Endothelial cell of umbilical vein (primary cell): Measurements from ENCODE around the gene ACP5. TPM values are rescaled to one million over a fixed set of nuclear protein-coding genes. Genes with fewer than 3 reads are reported as not detected.

Experiments
- BruUV-seq: library from RNA; stranded (reverse); fragments of 400-500 nt; replicated peaks from 2 replicates; lab custom pipeline; 2021; lab: Mats Ljungman, UMichigan
- CTCF ChIA-PET: fragments of 300-600, 350-600 bp; sonication (Branson Sonifier 250); formaldehyde crosslinking; loops from one replicate; lab custom pipeline; 2021; ENCODE audit warnings: antibody characterized with exemption, inconsistent platforms; lab: Charles Lee
- POLR2A ChIA-PET: fragments of 300-600, 350-600 bp; sonication (Branson Sonifier 250); formaldehyde crosslinking; loops from one replicate; lab custom pipeline; 2021; ENCODE audit warnings: antibody characterized with exemption, inconsistent platforms; lab: Charles Lee
- DNase-seq: peaks from one replicate; pipeline ENCODE4 v3.0.0-alpha.2; 2011; ENCODE audit warnings: low read depth, low spot score
- FAIRE-seq: peaks from 2 replicates; lab custom pipeline; 2011; peaks lifted over from hg19 to GRCh38; lab: Jason Lieb, UNC
- H2AFZ ChIP-seq: 2 replicates; pipeline ENCODE4 v1.6.0; 2012; ENCODE audit warnings: low read depth, low read length, control low read depth, inconsistent platforms
- H3K27ac ChIP-seq: 2 replicates; pipeline ENCODE4 v1.5.1; 2011; ENCODE audit warnings: low read depth, mild to moderate bottlenecking, control low read depth, low read length, moderate library complexity; ENCODE audit not compliant: insufficient read depth
- H3K27me3 ChIP-seq, 2 experiments: 2 replicates each; pipeline versions ENCODE4 v1.6.0 to v1.6.1; 2011; ENCODE audit warnings: low read length in 2 of 2, mixed read lengths in 1 of 2; ENCODE audit not compliant: control insufficient read depth in 2 of 2, insufficient read depth in 2 of 2
- H3K36me3 ChIP-seq, 2 experiments: 2 replicates in 1 of 2; 3 replicates in 1 of 2; pipeline ENCODE4 v1.5.1; 2011; ENCODE audit warnings: low read length in 2 of 2, mild to moderate bottlenecking in 1 of 2, moderate library complexity in 1 of 2; ENCODE audit not compliant: control insufficient read depth in 2 of 2, insufficient read depth in 2 of 2; ENCODE audit errors: extremely low read depth in 1 of 2
- H3K4me1 ChIP-seq: 3 replicates; pipeline ENCODE4 v1.5.1; 2011; ENCODE audit warnings: mild to moderate bottlenecking, low read length; ENCODE audit not compliant: control insufficient read depth, insufficient read depth; ENCODE audit errors: extremely low read depth
- H3K4me2 ChIP-seq: 2 replicates; pipeline ENCODE4 v1.6.1; 2011; ENCODE audit warnings: low read length, control low read depth, mixed read lengths; ENCODE audit not compliant: insufficient read depth
- H3K4me3 ChIP-seq, 3 experiments: fragments of 200-600 bp in 1 of 3; sonication (generic), shearing (Covaris generic) in 1 of 3; replicated peaks in 1 of 3; 2 replicates each; pipeline ENCODE4 v1.5.1; 2011 to 2016; ENCODE audit warnings: control low read depth in 3 of 3, low read length in 3 of 3, mild to moderate bottlenecking in 2 of 3, inconsistent platforms in 1 of 3, low read depth in 1 of 3, moderate library complexity in 1 of 3; ENCODE audit not compliant: insufficient read depth in 1 of 3
- H3K79me2 ChIP-seq: 2 replicates; pipeline ENCODE4 v1.6.0; 2012; ENCODE audit warnings: low read length, inconsistent platforms; ENCODE audit not compliant: control insufficient read depth, insufficient read depth
- H3K9ac ChIP-seq: replicated peaks from 2 replicates; pipeline ENCODE3; 2011; ENCODE audit warnings: low read length, control low read depth; ENCODE audit not compliant: insufficient read depth; ENCODE audit errors: extremely low read depth
- H3K9me1 ChIP-seq: replicated peaks from 3 replicates; pipeline ENCODE4 v1.6.0; 2011; ENCODE audit warnings: mild to moderate bottlenecking, low read length; ENCODE audit not compliant: control insufficient read depth, insufficient read depth; ENCODE audit errors: extremely low read depth
- H3K9me3 ChIP-seq: replicated peaks from 2 replicates; pipeline ENCODE4 v1.5.1; 2012; ENCODE audit warnings: low read length, inconsistent platforms; ENCODE audit not compliant: control insufficient read depth, insufficient read depth
- H4K20me1 ChIP-seq: replicated peaks from 2 replicates; pipeline ENCODE3; 2011; ENCODE audit warnings: mild to moderate bottlenecking, low read length; ENCODE audit not compliant: control insufficient read depth, insufficient read depth; ENCODE audit errors: extremely low read depth
- CTCF ChIP-seq, 2 donors: IDR thresholded peaks; 1 replicate in 1 of 2; 2 replicates in 1 of 2; pipeline ENCODE4 v1.5.1; 2011; ENCODE audit warnings: low read length in 2 of 2, mild to moderate bottlenecking in 2 of 2, moderate library complexity in 2 of 2, control low read depth in 1 of 2, inconsistent platforms in 1 of 2, low read depth in 1 of 2; ENCODE audit not compliant: insufficient read depth in 1 of 2; ENCODE audit errors: extremely low read depth in 1 of 2
- EZH2 ChIP-seq: IDR thresholded peaks from 2 replicates; pipeline ENCODE4 v1.6.1; 2012; ENCODE audit warnings: borderline replicate concordance, low read depth, mild to moderate bottlenecking, moderate library complexity, low read length, inconsistent platforms; ENCODE audit not compliant: severe bottlenecking
- FOS ChIP-seq: IDR thresholded peaks from 2 replicates; pipeline ENCODE4 v1.6.1; 2011; ENCODE audit warnings: mild to moderate bottlenecking, low read length, moderate library complexity, borderline replicate concordance; ENCODE audit not compliant: insufficient read depth
- GATA2 ChIP-seq: IDR thresholded peaks from 2 replicates; pipeline ENCODE4 v1.7.0; 2011; ENCODE audit warnings: low read depth, mild to moderate bottlenecking, moderate library complexity, mixed read lengths, low read length; ENCODE audit not compliant: insufficient read length, insufficient read depth
- JUN ChIP-seq: IDR thresholded peaks from 2 replicates; pipeline ENCODE4 v1.6.1; 2011; ENCODE audit warnings: borderline replicate concordance, low read depth; ENCODE audit not compliant: insufficient read length, insufficient read depth
- MAX ChIP-seq: IDR thresholded peaks from 2 replicates; pipeline ENCODE4 v1.6.1; 2011; ENCODE audit not compliant: insufficient read depth, insufficient read length
- MYC ChIP-seq: IDR thresholded peaks from one replicate; pipeline ENCODE4 v1.6.1; 2011; ENCODE audit warnings: mild to moderate bottlenecking, low read depth, low read length
- POLR2AphosphoS5 ChIP-seq: IDR thresholded peaks from 2 replicates; pipeline ENCODE4 v1.6.1; 2012; ENCODE audit warnings: low read depth, mild to moderate bottlenecking, control low read depth, low read length, moderate library complexity; ENCODE audit not compliant: insufficient read depth
- dilution Hi-C: fragments of 300-500 bp; cut with MboI; formaldehyde crosslinking; loops from one replicate; pipeline ENCODE4 v1.15.0; 2019; ENCODE audit warnings: low sequenced_read_pairs; ENCODE audit not compliant: extremely low pct_ligation_motif_present
- intact Hi-C: fragments of 100-400 bp; cut with micrococcal nuclease; formaldehyde crosslinking; loops from one replicate; pipeline ENCODE4 v1.10.0; 2022
- polyA plus RNA-seq, 4 experiments: library from polyadenylated mRNA; depleted of rRNA in 3 of 4; stranded (reverse) in 3 of 4; unstranded in 1 of 4; fragments of >200 nt; gene quantifications; 2 replicates each; pipeline versions ENCODE4 v1.2.1 to v1.2.3, GENCODE V29; 2011 to 2012; ENCODE audit warnings: missing spikeins in 1 of 4
- total RNA-seq: library from RNA; stranded (reverse); gene quantifications from 2 replicates; pipeline ENCODE4 v1.2.3, GENCODE V29; 2021

The ACP5 gene
- total and polyA plus RNA-seq, 2 donors (not counting 3 experiments of a cell fraction or from before 2014, with no cell fraction given) = 1.3 TPM; not detected in 1

GRCh38 chr19:11534538-11534937 lies 42.9 kb downstream of the ACP5 start:
- H3K9ac ChIP-seq = no peak overlapping the region
- DNase-seq = no peak
- no peak overlapping the region for H3K4me3 ChIP-seq
- no peaks in the 10 kb centered on the region for H3K9me1 ChIP-seq
- no peaks in the 10 kb centered on the region for H3K9me3 ChIP-seq
- no peak for FAIRE-seq
- no TSS peak for BruUV-seq
- dilution Hi-C loops (no loop called here), intact Hi-C loops (no loop called here)
- no peak overlapping the region for H3K4me2 ChIP-seq
- peaks cover 9% of the 10 kb centered on the region for H3K4me1 ChIP-seq
- no peak overlapping the region for H3K27ac ChIP-seq
- TF ChIP-seq POLR2AphosphoS5 = no peak
- no peak for TF ChIP-seq MAX
- no peak for TF ChIP-seq JUN
- TF ChIP-seq CTCF (IDR thresholded peaks at IDR 0.05; ENCODE audit: extremely low read depth in 1 of 2, insufficient read depth in 1 of 2, low read depth in 1 of 2, low read length in 2 of 2) = no peak
- no peak for TF ChIP-seq FOS
- no peak for TF ChIP-seq MYC
- TF ChIP-seq EZH2 = no peak
- TF ChIP-seq GATA2 = no peak
- ChIA-PET POLR2A (interaction anchor here (0.7 kb wide), 1 partner anchor 22 kb away, joined by 4 read pairs; no protein-coding TSS in a partner anchor), CTCF (no interaction called here)
- H3K27me3 ChIP-seq = peaks cover 4 to 5% of the 10 kb centered on the region in 2 experiments
- H4K20me1 ChIP-seq = no peaks in the 10 kb centered on the region
- H2AFZ ChIP-seq = no peak overlapping the region
- H3K79me2 ChIP-seq = no peaks in the 10 kb centered on the region
- H3K36me3 ChIP-seq = no peaks in the 10 kb centered on the region
